IPS DF 6.9 (cell line): ENCODE data around the gene GAS1.

Experiments used
- DNase-seq: peaks from one replicate; pipeline ENCODE4 v3.0.0-alpha.2; 2013; ENCODE audit warnings: low read depth, low spot score
- H3K27ac ChIP-seq: one replicate; pipeline ENCODE4 v1.5.1; 2013; ENCODE audit warnings: low read length, control low read depth
- H3K27me3 ChIP-seq: 2 replicates; pipeline ENCODE4 v1.6.1; 2013; ENCODE audit warnings: mild to moderate bottlenecking, low read length; ENCODE audit not compliant: control insufficient read depth, insufficient read depth
- H3K36me3 ChIP-seq: 2 replicates; pipeline ENCODE4 v1.6.1; 2013; ENCODE audit warnings: low read length; ENCODE audit not compliant: control insufficient read depth, insufficient read depth
- H3K4me1 ChIP-seq: 2 replicates; pipeline ENCODE4 v1.6.1; 2013; ENCODE audit warnings: low read length; ENCODE audit not compliant: control insufficient read depth, insufficient read depth
- H3K4me3 ChIP-seq: 2 replicates; pipeline ENCODE4 v1.5.1; 2013; ENCODE audit warnings: mild to moderate bottlenecking, low read length
- H3K9me3 ChIP-seq: 2 replicates; pipeline ENCODE4 v1.6.1; 2013; ENCODE audit warnings: low read length, inconsistent platforms; ENCODE audit not compliant: control insufficient read depth, insufficient read depth
- WGBS: extraction: QIAGEN DNeasy Blood & Tissue Kit; methylation state at CpG from one replicate; pipeline ENCODE4 v1.1.7; 2013; ENCODE audit warnings: mixed read lengths, missing lambda C conversion rate; ENCODE audit not compliant: insufficient read length, insufficient coverage; 5-methylcytosine and 5-hydroxymethylcytosine counted together

Gene GAS1

GRCh38 chr9:86979657-86980056 lies 32.4 kb upstream of the GAS1 start:
- H3K27me3 ChIP-seq, result no peaks in the 10 kb centered on the region
- WGBS, result no CpG with 5 or more reads among the region's 1 CpG
- no peaks in the 10 kb centered on the region for H3K9me3 ChIP-seq
- DNase-seq, result no peak
- H3K4me1 ChIP-seq, result no peaks in the 10 kb centered on the region
- H3K4me3 ChIP-seq, result no peak overlapping the region
- H3K36me3 ChIP-seq, result no peaks in the 10 kb centered on the region
- H3K27ac ChIP-seq, result no peak overlapping the region

GRCh38 chr9:86978922-86979474 lies 31.7 kb upstream of the GAS1 start:
- no peak overlapping the region for H3K4me3 ChIP-seq
- no peaks in the 10 kb centered on the region for H3K9me3 ChIP-seq
- H3K36me3 ChIP-seq, result no peaks in the 10 kb centered on the region
- H3K27ac ChIP-seq, result no peak overlapping the region
- WGBS, result no CpG with 5 or more reads among the region's 6 CpGs
- no peaks in the 10 kb centered on the region for H3K27me3 ChIP-seq
- no peaks in the 10 kb centered on the region for H3K4me1 ChIP-seq
- DNase-seq, result no peak

GRCh38 chr9:86978413-86978812 lies 31.1 kb upstream of the GAS1 start:
- no peak for DNase-seq
- WGBS, result no CpG with 5 or more reads among the region's 2 CpGs
- H3K9me3 ChIP-seq, result no peaks in the 10 kb centered on the region
- no peak overlapping the region for H3K4me3 ChIP-seq
- no peaks in the 10 kb centered on the region for H3K4me1 ChIP-seq
- H3K27me3 ChIP-seq, result no peaks in the 10 kb centered on the region
- no peaks in the 10 kb centered on the region for H3K36me3 ChIP-seq
- no peak overlapping the region for H3K27ac ChIP-seq

DNA sequence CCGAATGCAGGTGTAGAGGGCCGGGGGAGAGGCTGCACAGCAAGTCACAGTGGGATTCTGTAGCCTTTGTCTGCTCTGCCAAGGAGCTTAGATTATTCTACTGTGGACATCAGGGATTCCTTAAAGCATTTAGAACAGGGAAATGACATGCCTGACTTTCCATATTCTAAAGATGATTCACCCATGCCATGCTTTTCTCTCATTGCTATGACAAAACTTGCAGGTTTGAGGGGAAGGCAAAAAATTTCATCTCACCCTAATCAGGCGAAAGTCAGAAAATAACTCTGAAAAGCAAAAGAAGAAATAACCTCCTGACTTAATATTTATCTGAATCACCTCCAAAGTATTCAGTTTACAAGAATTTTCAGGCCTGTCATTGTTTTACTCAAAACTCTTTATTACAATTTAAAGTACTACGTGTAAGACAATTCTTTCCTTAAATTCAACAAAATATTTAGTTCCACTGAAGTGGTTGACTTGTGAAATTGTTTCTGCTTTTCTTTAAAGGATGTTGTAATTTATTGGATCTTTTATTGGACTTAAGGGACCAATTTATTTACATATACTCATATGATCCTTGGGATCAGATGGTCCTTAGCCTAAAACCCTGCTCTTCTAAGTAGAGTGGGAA lies 30.0 kb upstream of the GAS1 start:
- no peaks in the 10 kb centered on the region for H3K27me3 ChIP-seq
- DNase-seq, result no peak
- H3K4me3 ChIP-seq, result no peak overlapping the region
- H3K27ac ChIP-seq, result no peak overlapping the region
- no peaks in the 10 kb centered on the region for H3K4me1 ChIP-seq
- no peaks in the 10 kb centered on the region for H3K9me3 ChIP-seq
- WGBS, result 100% methylated on average over 1 of the region's 4 CpGs
- H3K36me3 ChIP-seq, result no peaks in the 10 kb centered on the region

GRCh38 chr9:86975606-86976005 lies 28.3 kb upstream of the GAS1 start:
- no peak overlapping the region for H3K4me3 ChIP-seq
- no peaks in the 10 kb centered on the region for H3K36me3 ChIP-seq
- no peaks in the 10 kb centered on the region for H3K27me3 ChIP-seq
- H3K4me1 ChIP-seq, result no peaks in the 10 kb centered on the region; the same call in 1 of the 2 replicates
- no peak overlapping the region for H3K27ac ChIP-seq
- DNase-seq, result no peak
- H3K9me3 ChIP-seq, result no peaks in the 10 kb centered on the region

DNA sequence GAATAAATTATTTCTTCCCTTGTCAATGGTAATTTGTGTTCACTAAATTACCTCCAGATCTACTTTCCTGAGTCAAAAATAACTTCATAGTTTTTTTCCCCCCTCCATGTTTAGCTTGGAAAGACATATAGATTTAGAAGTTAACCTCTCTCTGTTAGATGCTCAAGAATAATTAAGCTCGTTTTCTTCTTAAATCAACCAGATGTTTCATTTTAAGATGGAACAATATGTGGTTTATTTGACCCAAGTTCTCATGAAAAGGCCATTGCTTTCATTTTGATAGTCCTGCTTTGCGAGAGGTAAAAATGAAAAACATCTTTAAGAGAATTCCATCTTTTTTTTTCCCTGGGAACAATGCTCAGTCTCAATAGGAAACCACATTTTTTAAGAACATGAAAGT lies 27.7 kb upstream of the GAS1 start:
- Histone ChIP-seq H3K4me1 (no peaks in the 10 kb centered on the region; the same call in 1 of the 2 replicates), H3K4me3 (no peak overlapping the region), H3K36me3 (no peaks in the 10 kb centered on the region), H3K27me3 (no peaks in the 10 kb centered on the region), H3K9me3 (no peaks in the 10 kb centered on the region), H3K27ac (no peak overlapping the region)
- no peak for DNase-seq
- WGBS, result no CpG with 5 or more reads among the region's 2 CpGs

- no peaks in the 10 kb centered on the region for H3K36me3 ChIP-seq
- no peak overlapping the region for H3K27ac ChIP-seq
- no peak overlapping the region for H3K4me3 ChIP-seq
- no peaks in the 10 kb centered on the region for H3K9me3 ChIP-seq
- DNase-seq, result no peak
- H3K27me3 ChIP-seq, result no peaks in the 10 kb centered on the region
- no peaks in the 10 kb centered on the region; the same call in 1 of the 2 replicates for H3K4me1 ChIP-seq
- no CpG with 5 or more reads among the region's 2 CpGs for WGBS
Measured at GRCh38 chr9:86974421-86974820, 27.1 kb upstream of the GAS1 start.

DNA sequence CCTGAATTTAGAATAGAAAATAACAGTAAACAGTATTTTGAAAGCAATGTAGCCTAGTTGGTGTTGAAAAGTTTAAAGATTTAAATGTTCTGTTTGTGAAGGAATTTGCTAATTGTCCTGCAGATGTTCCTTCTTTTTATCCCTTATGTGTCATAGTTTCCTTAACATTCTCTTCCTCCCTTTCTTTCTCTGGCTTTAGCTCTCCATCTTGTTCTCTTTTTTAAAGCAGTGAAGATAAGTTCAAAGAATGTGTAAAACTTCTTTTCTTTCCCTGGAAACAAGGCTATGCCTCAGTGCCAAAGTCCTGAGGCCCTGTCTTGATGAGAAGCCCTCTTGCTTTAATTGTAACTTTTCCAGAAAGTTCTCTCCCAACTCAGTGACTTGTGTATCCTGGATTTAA lies 24.4 kb upstream of the GAS1 start:
- no peak overlapping the region for H3K4me3 ChIP-seq
- no peak overlapping the region for H3K27ac ChIP-seq
- no peaks in the 10 kb centered on the region for H3K9me3 ChIP-seq
- H3K36me3 ChIP-seq, result no peaks in the 10 kb centered on the region
- H3K27me3 ChIP-seq, result no peaks in the 10 kb centered on the region
- no peak for DNase-seq
- no peaks in the 10 kb centered on the region; the same call in 1 of the 2 replicates for H3K4me1 ChIP-seq

DNA sequence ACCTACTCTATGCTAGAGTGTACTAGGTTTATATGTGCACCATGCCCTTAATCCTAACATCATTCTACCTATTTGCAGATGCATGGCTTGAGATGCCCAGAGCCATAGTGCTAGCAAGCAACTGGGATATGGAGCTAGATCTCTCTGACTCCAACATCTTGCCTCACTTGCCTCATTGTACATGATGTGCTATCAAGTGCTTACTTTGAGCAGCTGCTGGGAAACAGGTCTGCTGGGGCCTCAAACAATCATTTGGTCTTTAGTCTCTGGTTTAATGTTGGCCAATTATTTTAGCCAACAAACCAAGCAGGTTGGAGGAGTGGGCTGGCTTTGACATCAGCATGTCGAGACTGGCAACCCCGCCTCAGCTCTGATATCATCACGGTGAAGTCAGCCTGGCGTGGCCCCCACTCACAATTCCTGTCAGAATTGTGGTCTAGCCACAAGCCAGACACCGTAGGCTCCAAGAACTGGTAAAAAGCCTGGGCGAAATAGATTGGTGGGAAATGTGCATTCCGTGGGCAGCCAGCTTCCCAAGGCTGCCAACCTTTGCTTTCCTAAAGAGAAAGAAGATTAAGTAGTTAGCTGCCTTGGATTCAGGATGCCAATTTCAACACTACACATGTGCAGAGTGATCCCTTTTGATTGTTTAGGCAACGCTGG lies 21.1 kb upstream of the GAS1 start:
- WGBS, result no CpG with 5 or more reads among the region's 8 CpGs
- Histone ChIP-seq H3K36me3 (no peaks in the 10 kb centered on the region), H3K4me1 (no peaks in the 10 kb centered on the region; the same call in 1 of the 2 replicates), H3K27ac (no peak overlapping the region), H3K27me3 (no peaks in the 10 kb centered on the region), H3K9me3 (no peaks in the 10 kb centered on the region), H3K4me3 (no peak overlapping the region)
- no peak for DNase-seq

DNA sequence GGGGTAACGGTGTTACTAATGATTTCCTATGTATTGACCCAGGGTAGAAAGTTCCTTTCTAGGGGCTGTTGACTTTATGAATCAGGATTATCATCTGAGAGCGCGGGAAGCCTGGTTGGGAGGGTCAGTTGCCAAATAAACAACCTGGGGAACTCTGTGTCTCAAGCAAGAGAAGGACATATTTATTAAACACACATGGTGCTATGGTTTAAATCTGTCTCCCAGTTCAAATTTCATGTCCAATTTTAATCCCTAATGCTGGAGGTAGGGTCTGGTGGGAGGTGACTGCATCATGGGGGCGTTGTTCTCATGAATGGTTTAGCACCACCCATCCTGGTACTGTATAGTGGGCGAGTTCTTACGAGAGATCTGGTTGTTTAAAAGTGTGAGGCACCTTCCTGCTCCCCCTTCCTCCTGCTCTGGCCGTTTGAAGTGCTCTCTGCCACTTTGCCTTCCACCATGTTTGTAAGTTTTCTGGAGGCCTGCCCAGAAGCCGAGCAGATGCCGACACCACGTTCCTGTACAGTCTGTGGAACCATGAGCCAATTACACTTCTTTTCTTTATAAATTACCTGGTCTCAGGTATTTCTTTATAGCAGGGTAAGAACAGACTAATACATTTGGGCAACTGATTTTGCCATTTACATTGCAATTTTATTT lies 19.7 kb upstream of the GAS1 start:
- no peaks in the 10 kb centered on the region for H3K27me3 ChIP-seq
- H3K9me3 ChIP-seq, result no peaks in the 10 kb centered on the region
- no peak overlapping the region for H3K4me3 ChIP-seq
- no CpG with 5 or more reads among the region's 10 CpGs for WGBS
- no peaks in the 10 kb centered on the region for H3K36me3 ChIP-seq
- no peak overlapping the region for H3K27ac ChIP-seq
- DNase-seq, result no peak
- no peaks in the 10 kb centered on the region; the same call in 1 of the 2 replicates for H3K4me1 ChIP-seq
